Measurements from ENCODE around the gene BTG4.

The BTG4 gene

DNA sequence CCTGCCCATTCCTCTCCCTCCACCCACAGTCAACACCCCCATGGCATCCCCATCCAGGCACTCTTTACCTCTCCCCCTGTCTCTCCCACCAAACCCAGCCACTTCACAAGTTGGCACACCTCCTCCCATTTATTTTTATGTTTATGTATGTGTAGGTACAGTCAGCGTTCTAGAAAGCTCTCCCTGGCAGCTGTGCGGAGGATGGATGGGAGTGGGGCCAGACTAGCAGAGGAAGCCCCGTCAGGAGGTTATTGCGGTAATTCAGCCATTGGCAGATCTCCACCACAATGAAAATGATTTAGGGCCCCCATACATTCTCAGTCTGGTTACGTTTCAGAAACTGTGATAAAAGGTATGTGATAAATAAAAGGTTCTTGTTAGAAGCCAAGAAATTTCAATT is 51.3 kb downstream of the BTG4 start:
- no peak overlapping the region for H3K27ac ChIP-seq (ENCODE audit: low read length)
- no peak for DNase-seq
- no peaks in the 10 kb centered on the region; the same call in 1 of the 2 replicates for H4K20me1 ChIP-seq (ENCODE audit: insufficient read depth, low read length)
- no peak overlapping the region for H3K9ac ChIP-seq (ENCODE audit: low read depth, low read length)
- H3K36me3 ChIP-seq (ENCODE audit: insufficient read depth, low read length), result no peaks in the 10 kb centered on the region
- H3K79me2 ChIP-seq (ENCODE audit: insufficient read depth, low read length), result no peaks in the 10 kb centered on the region
- H3K4me3 ChIP-seq (ENCODE audit: low read depth in 1 of 2, low read length in 2 of 2), result no peak overlapping the region
- H3K27me3 ChIP-seq (ENCODE audit: insufficient read depth, low read length, poor library complexity), result peaks cover 19% of the 10 kb centered on the region
- H3K9me3 ChIP-seq (ENCODE audit: insufficient read depth, low read length, severe bottlenecking), result no peaks in the 10 kb centered on the region
- TF ChIP-seq EZH2 (IDR thresholded peaks at IDR 0.05; ENCODE audit: borderline replicate concordance, low read depth, low read length, severe bottlenecking) (no peak), CTCF (IDR thresholded peaks at IDR 0.05; ENCODE audit: borderline replicate concordance, extremely low read depth, low read length, poor library complexity, severe bottlenecking) (no peak)
- no peak overlapping the region for H3K4me2 ChIP-seq (ENCODE audit: insufficient read depth, low read length)
- ATAC-seq (ENCODE audit: insufficient read depth, low read depth), result no peak
- H2AFZ ChIP-seq (ENCODE audit: low read depth, low read length), result no peak overlapping the region
- no peaks in the 10 kb centered on the region for H3K4me1 ChIP-seq (ENCODE audit: insufficient read depth, low read length)

DNA sequence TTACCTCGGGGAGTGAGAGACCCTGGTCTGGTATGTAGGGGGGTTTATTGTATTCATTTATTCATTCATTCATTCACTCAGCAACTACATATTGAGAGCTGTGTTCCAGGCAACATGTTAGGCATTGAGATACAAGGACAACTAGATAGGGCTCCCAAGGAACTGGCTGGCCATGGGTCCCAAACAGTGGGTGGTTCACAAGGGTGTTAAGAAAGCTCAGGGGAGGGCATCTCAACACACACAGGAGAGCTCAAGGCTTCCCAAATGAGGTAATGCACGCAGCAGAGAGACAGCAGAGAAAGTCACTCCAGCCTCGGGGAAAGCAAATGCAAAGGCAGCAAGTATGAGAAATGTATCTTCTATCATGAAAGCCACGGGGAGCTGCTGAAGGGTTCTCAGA is 51.8 kb downstream of the BTG4 start:
- DNase-seq (no peak), ATAC-seq (ENCODE audit: insufficient read depth, low read depth) (no peak)
- Histone ChIP-seq H3K4me1 (ENCODE audit: insufficient read depth, low read length) (no peaks in the 10 kb centered on the region), H3K4me3 (ENCODE audit: low read depth in 1 of 2, low read length in 2 of 2) (no peak overlapping the region), H3K9me3 (ENCODE audit: insufficient read depth, low read length, severe bottlenecking) (no peaks in the 10 kb centered on the region), H3K4me2 (ENCODE audit: insufficient read depth, low read length) (no peak overlapping the region), H2AFZ (ENCODE audit: low read depth, low read length) (no peak overlapping the region), H3K9ac (ENCODE audit: low read depth, low read length) (no peak overlapping the region), H3K79me2 (ENCODE audit: insufficient read depth, low read length) (no peaks in the 10 kb centered on the region), H3K27ac (ENCODE audit: low read length) (no peak overlapping the region), H3K36me3 (ENCODE audit: insufficient read depth, low read length) (no peaks in the 10 kb centered on the region), H4K20me1 (ENCODE audit: insufficient read depth, low read length) (no peaks in the 10 kb centered on the region; the same call in 1 of the 2 replicates), H3K27me3 (ENCODE audit: insufficient read depth, low read length, poor library complexity) (peaks cover 19% of the 10 kb centered on the region)
- no peak for TF ChIP-seq CTCF (IDR thresholded peaks at IDR 0.05; ENCODE audit: borderline replicate concordance, extremely low read depth, low read length, poor library complexity, severe bottlenecking)
- TF ChIP-seq EZH2 (IDR thresholded peaks at IDR 0.05; ENCODE audit: borderline replicate concordance, low read depth, low read length, severe bottlenecking), result no peak

DNA sequence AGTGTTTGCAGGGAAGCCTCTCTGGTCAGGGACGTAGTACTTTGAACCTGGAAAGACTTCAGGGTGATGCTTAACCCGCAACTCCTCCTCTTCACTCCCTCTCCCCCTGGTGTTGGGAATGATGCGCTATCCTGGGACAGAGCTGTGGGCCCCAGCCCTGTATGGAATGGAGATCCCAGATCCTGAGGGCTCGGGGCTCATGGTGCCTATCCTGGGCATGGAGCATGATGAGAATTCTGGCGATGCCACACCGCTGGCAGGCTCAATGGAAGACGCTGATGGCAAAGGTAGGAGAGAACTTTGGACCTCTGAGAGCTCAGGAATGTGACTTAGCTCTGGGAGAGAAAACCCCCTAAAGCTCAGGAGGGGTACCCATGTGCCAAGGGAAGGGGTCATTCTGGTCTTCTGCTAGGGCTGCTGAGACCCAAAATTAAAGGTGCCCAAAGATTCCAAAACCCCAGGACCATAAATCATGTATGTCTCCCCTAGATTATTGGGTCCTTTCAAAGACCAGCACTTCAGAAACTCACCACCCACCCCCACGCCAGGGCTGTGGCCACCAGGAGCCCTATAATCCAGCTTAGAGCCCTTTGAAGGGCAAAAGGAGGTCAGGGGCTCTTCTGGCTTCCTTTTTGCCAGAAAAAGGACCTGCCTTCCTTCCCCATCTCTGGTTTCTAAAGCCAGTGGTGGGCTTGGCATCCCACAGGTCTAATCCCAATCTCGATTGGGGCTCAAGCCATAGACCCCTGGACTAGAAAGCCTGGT is 52.5 kb downstream of the BTG4 start:
- no peaks in the 10 kb centered on the region for H3K9me3 ChIP-seq (ENCODE audit: insufficient read depth, low read length, severe bottlenecking)
- ATAC-seq (ENCODE audit: insufficient read depth, low read depth) (no peak), DNase-seq (no peak)
- H3K4me2 ChIP-seq (ENCODE audit: insufficient read depth, low read length), result no peak overlapping the region
- no peak overlapping the region for H2AFZ ChIP-seq (ENCODE audit: low read depth, low read length)
- H3K27me3 ChIP-seq (ENCODE audit: insufficient read depth, low read length, poor library complexity), result peaks cover 19% of the 10 kb centered on the region
- no peaks in the 10 kb centered on the region; the same call in 1 of the 2 replicates for H4K20me1 ChIP-seq (ENCODE audit: insufficient read depth, low read length)
- no peak for TF ChIP-seq EZH2 (IDR thresholded peaks at IDR 0.05; ENCODE audit: borderline replicate concordance, low read depth, low read length, severe bottlenecking)
- no peak overlapping the region for H3K9ac ChIP-seq (ENCODE audit: low read depth, low read length)
- no peaks in the 10 kb centered on the region for H3K4me1 ChIP-seq (ENCODE audit: insufficient read depth, low read length)
- H3K36me3 ChIP-seq (ENCODE audit: insufficient read depth, low read length), result no peaks in the 10 kb centered on the region
- no peak overlapping the region for H3K4me3 ChIP-seq (ENCODE audit: low read depth in 1 of 2, low read length in 2 of 2)
- no peak overlapping the region for H3K27ac ChIP-seq (ENCODE audit: low read length)
- no peaks in the 10 kb centered on the region for H3K79me2 ChIP-seq (ENCODE audit: insufficient read depth, low read length)

- Histone ChIP-seq H3K27me3 (ENCODE audit: insufficient read depth, low read length, poor library complexity) (peaks cover 20% of the 10 kb centered on the region), H3K9ac (ENCODE audit: low read depth, low read length) (no peak overlapping the region), H3K4me1 (ENCODE audit: insufficient read depth, low read length) (no peaks in the 10 kb centered on the region), H3K79me2 (ENCODE audit: insufficient read depth, low read length) (no peaks in the 10 kb centered on the region), H4K20me1 (ENCODE audit: insufficient read depth, low read length) (no peaks in the 10 kb centered on the region; the same call in 1 of the 2 replicates), H3K4me2 (ENCODE audit: insufficient read depth, low read length) (no peak overlapping the region), H3K9me3 (ENCODE audit: insufficient read depth, low read length, severe bottlenecking) (no peaks in the 10 kb centered on the region), H3K36me3 (ENCODE audit: insufficient read depth, low read length) (no peaks in the 10 kb centered on the region), H3K27ac (ENCODE audit: low read length) (no peak overlapping the region), H3K4me3 (ENCODE audit: low read depth in 1 of 2, low read length in 2 of 2) (no peak overlapping the region), H2AFZ (ENCODE audit: low read depth, low read length) (no peak overlapping the region)
- no peak for DNase-seq
- ATAC-seq (ENCODE audit: insufficient read depth, low read depth), result no peak
- TF ChIP-seq CTCF (IDR thresholded peaks at IDR 0.05; ENCODE audit: borderline replicate concordance, extremely low read depth, low read length, poor library complexity, severe bottlenecking) (no peak), EZH2 (IDR thresholded peaks at IDR 0.05; ENCODE audit: borderline replicate concordance, low read depth, low read length, severe bottlenecking) (no peak)
Observed at GRCh38 chr11:111457731-111458368, 54.3 kb downstream of the BTG4 start.

Data from DND-41 (cell line).